Breast epithelium (tissue), 4 donors: ENCODE data around the gene PPP2R3B. TPM values are rescaled to one million over a fixed set of nuclear protein-coding genes. Genes with fewer than 3 reads are reported as not detected.

Experiments used
- DNase-seq, 2 donors: peaks; one replicate each; pipeline ENCODE4 v3.0.0-alpha.2; 2019; ENCODE audit warnings: low spot score in 2 of 2
- H3K27ac ChIP-seq, 2 donors: fragments of 200-600 bp; sonication (generic) in 1 of 2; one replicate each; pipeline ENCODE4 v1.5.1; 2016 to 2019; ENCODE audit warnings: mild to moderate bottlenecking in 1 of 2
- H3K27me3 ChIP-seq, 2 donors: fragments of 200-600 bp; sonication (generic) in 1 of 2; one replicate each; pipeline versions ENCODE4 v1.5.1 to v1.6.0; 2017 to 2019; ENCODE audit warnings: control low read depth in 1 of 2, mild to moderate bottlenecking in 1 of 2
- H3K36me3 ChIP-seq: fragments of 200-600 bp; one replicate; pipeline ENCODE4 v1.5.1; 2019
- H3K4me1 ChIP-seq, 2 donors: fragments of 200-600 bp; sonication (generic); one replicate each; pipeline ENCODE4 v1.5.1; 2016 to 2019; ENCODE audit warnings: control low read depth in 1 of 2
- H3K4me3 ChIP-seq, 3 donors: fragments of 200-600 bp; sonication (generic); 1 replicate in 2 of 3; 2 replicates in 1 of 3; pipeline ENCODE4 v1.5.1; 2016 to 2019; ENCODE audit warnings: mild to moderate bottlenecking in 3 of 3, moderate library complexity in 2 of 3
- H3K9me3 ChIP-seq, 2 donors: fragments of 200-600 bp; sonication (generic) in 1 of 2; one replicate each; pipeline ENCODE4 v1.5.1; 2016 to 2019; ENCODE audit warnings: control low read depth in 1 of 2
- POLR2A ChIP-seq: fragments of 450-650 bp; IDR thresholded peaks from one replicate; pipeline ENCODE4 v1.6.1; 2016; ENCODE audit warnings: antibody characterized with exemption, mild to moderate bottlenecking, moderate library complexity
- POLR2AphosphoS5 ChIP-seq, 3 donors: sonication (generic); formaldehyde crosslinking; IDR thresholded peaks; one replicate each; pipeline ENCODE4 v1.6.1; 2017; ENCODE audit warnings: antibody characterized with exemption in 3 of 3
- intact Hi-C: fragments of 100-400 bp; cut with DNase I; formaldehyde crosslinking; loops from one replicate; pipeline ENCODE4 v1.15.1; 2023; ENCODE audit warnings: low total_unique reads
- total RNA-seq, 3 donors: library from RNA; depleted of rRNA; stranded (reverse); fragments of >200 nt; gene quantifications; one replicate each; pipeline ENCODE4 v1.1.0, GENCODE V29; 2016
- TF ChIP-seq, protein P1 (sequence below), 3 donors: fragments of 450-650 bp; IDR thresholded peaks; one replicate each; pipeline ENCODE4 v1.5.1; 2016 to 2017; ENCODE audit warnings: antibody characterized with exemption in 3 of 3, mild to moderate bottlenecking in 3 of 3, moderate library complexity in 3 of 3

Gene PPP2R3B
- total RNA-seq, 3 donors from 2014 or later, result 10.4 to 23.3 (median 23.1) TPM

DNA sequence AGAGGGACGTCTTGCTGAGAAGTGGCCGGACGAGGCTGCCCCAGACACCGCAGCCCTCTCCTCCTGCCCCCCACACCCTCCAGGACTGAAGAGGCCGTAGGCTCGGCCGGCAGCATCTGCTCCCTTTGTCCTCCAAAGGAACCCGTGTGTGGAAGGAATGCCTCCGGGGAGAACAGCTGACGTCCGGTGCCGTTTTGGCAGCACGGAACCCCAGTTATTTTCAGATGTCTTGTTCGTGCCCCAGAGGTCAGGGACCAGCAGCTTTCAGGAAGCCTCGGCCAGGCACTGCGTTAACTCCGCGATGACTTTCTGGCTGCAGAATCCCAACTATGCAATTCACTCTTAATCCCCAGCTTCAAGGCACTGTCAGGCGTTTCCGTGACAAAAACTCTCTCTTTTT is 10.9 kb upstream of the PPP2R3B start:
- H3K4me3 ChIP-seq, result no peak overlapping the region
- DNase-seq, result no peak
- H3K9me3 ChIP-seq, result no peaks in the 10 kb centered on the region
- TF ChIP-seq POLR2A (no peak), POLR2AphosphoS5 (IDR thresholded peaks at IDR 0.05) (no peak)
- TF ChIP-seq, protein P1, sequence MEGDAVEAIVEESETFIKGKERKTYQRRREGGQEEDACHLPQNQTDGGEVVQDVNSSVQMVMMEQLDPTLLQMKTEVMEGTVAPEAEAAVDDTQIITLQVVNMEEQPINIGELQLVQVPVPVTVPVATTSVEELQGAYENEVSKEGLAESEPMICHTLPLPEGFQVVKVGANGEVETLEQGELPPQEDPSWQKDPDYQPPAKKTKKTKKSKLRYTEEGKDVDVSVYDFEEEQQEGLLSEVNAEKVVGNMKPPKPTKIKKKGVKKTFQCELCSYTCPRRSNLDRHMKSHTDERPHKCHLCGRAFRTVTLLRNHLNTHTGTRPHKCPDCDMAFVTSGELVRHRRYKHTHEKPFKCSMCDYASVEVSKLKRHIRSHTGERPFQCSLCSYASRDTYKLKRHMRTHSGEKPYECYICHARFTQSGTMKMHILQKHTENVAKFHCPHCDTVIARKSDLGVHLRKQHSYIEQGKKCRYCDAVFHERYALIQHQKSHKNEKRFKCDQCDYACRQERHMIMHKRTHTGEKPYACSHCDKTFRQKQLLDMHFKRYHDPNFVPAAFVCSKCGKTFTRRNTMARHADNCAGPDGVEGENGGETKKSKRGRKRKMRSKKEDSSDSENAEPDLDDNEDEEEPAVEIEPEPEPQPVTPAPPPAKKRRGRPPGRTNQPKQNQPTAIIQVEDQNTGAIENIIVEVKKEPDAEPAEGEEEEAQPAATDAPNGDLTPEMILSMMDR (IDR thresholded peaks at IDR 0.05), result no peak
- H3K27ac ChIP-seq, result no peak overlapping the region
- no peaks in the 10 kb centered on the region for H3K4me1 ChIP-seq
- no peaks in the 10 kb centered on the region for H3K27me3 ChIP-seq
- intact Hi-C loops, result no loop called here
- no peaks in the 10 kb centered on the region for H3K36me3 ChIP-seq

GRCh38 chrX:394830-395229 is 8.1 kb upstream of the PPP2R3B start:
- H3K4me1 ChIP-seq, result no peaks in the 10 kb centered on the region
- TF ChIP-seq POLR2A, result no peak
- TF ChIP-seq POLR2AphosphoS5 (IDR thresholded peaks at IDR 0.05), result no peak
- TF ChIP-seq, protein P1 (IDR thresholded peaks at IDR 0.05), result no peak
- H3K36me3 ChIP-seq, result no peaks in the 10 kb centered on the region
- no peaks in the 10 kb centered on the region for H3K27me3 ChIP-seq
- H3K4me3 ChIP-seq, result no peak overlapping the region
- DNase-seq, result no peak
- H3K9me3 ChIP-seq, result no peaks in the 10 kb centered on the region
- intact Hi-C loops, result no loop called here
- no peak overlapping the region for H3K27ac ChIP-seq

DNA sequence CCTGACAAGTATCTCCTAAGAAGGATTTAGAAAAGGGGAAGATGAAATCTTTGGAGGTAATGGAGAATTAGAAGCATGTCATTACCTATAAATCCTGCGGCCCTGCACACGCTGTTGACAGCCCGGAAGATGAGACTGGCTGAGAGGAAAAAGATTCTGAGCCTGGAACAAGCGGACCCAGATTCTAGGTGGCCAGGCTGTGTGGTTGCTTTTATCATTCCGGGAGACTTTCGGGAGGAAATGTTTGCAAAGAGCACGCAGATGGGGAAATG is 5.8 kb upstream of the PPP2R3B start:
- no peaks in the 10 kb centered on the region for H3K36me3 ChIP-seq
- intact Hi-C loops, result no loop called here
- H3K4me1 ChIP-seq, result no peaks in the 10 kb centered on the region
- H3K4me3 ChIP-seq, result no peak overlapping the region
- H3K9me3 ChIP-seq, result no peaks in the 10 kb centered on the region
- TF ChIP-seq POLR2A, result no peak
- TF ChIP-seq POLR2AphosphoS5 (IDR thresholded peaks at IDR 0.05), result no peak
- TF ChIP-seq, protein P1 (IDR thresholded peaks at IDR 0.05), result no peak
- no peak for DNase-seq
- no peaks in the 10 kb centered on the region for H3K27me3 ChIP-seq
- no peak overlapping the region for H3K27ac ChIP-seq

DNA sequence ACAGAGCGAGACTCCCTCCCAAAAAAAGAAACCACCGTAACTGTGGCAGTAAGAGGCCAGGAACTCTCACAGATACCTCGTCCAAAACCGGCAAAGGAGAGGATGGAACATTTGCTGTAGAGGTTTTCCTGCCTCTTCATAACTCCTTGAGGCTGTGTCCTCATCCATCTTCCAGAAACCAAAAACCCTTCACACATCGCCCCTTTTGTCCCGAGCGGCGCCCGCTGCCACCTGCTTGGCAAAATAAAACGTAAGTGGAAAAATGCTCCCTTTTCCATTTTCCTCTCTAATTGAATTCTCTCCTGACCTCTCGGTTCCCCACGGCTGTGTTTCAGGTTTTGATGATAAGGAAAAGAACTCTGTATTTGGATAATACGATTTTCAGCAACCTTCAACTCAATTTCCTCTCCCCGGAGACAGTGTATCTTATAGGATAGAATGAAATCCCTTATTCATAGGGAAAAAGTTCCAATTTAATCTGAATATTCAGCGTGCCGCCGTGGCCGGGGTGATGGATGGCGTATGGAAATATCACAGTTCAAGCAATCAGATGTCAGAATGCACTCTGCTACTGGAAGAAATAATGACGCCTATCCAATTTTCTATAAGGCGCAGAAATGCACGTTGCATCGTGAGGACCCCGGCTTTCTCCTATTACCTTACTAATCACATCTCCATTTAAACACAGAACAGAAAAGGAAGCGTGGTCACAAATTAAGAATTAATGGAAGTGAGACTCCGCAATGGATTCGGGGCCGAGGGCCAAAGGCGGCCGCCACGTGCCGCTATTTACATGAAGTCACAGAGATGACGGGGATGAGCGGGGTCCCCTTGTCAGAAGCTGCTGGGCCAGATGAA is 5.2 kb upstream of the PPP2R3B start:
- Histone ChIP-seq H3K27ac (no peak overlapping the region), H3K27me3 (no peaks in the 10 kb centered on the region), H3K9me3 (no peaks in the 10 kb centered on the region), H3K36me3 (no peaks in the 10 kb centered on the region), H3K4me1 (no peaks in the 10 kb centered on the region), H3K4me3 (no peak overlapping the region)
- intact Hi-C loops, result no loop called here
- no peak for DNase-seq
- TF ChIP-seq POLR2A (no peak), POLR2AphosphoS5 (IDR thresholded peaks at IDR 0.05) (no peak)
- TF ChIP-seq, protein P1 (IDR thresholded peaks at IDR 0.05), result no peak

DNA sequence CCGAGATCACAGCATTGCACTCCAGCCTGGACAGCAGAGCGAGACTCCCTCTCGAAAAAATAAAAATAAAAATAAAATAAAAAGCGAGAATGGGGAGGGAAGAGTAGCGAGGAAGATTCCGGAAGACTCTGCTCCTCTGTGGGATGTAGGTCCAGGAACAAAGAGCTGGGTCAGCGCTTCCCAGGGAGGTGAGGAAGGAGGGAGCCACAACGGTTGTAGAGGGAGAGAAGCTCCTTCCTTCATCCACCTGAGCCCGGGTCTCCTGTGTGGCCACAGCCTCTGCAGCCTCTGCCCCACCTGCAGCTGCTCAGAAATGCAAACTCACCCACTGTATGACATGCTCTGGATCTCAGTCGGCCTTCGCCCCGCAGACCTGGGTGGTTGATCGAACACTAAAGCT is 3.8 kb upstream of the PPP2R3B start:
- H3K27me3 ChIP-seq, result no peaks in the 10 kb centered on the region
- no peak for DNase-seq
- no peaks in the 10 kb centered on the region for H3K9me3 ChIP-seq
- no peaks in the 10 kb centered on the region for H3K36me3 ChIP-seq
- no peak overlapping the region for H3K4me3 ChIP-seq
- no peaks in the 10 kb centered on the region for H3K4me1 ChIP-seq
- TF ChIP-seq POLR2AphosphoS5 (IDR thresholded peaks at IDR 0.05) (no peak), POLR2A (no peak)
- TF ChIP-seq, protein P1 (IDR thresholded peaks at IDR 0.05), result no peak
- H3K27ac ChIP-seq, result no peak overlapping the region
- intact Hi-C loops, result no loop called here
